ENCODE data around the gene PTCHD1.

PTCHD1 gene

DNA sequence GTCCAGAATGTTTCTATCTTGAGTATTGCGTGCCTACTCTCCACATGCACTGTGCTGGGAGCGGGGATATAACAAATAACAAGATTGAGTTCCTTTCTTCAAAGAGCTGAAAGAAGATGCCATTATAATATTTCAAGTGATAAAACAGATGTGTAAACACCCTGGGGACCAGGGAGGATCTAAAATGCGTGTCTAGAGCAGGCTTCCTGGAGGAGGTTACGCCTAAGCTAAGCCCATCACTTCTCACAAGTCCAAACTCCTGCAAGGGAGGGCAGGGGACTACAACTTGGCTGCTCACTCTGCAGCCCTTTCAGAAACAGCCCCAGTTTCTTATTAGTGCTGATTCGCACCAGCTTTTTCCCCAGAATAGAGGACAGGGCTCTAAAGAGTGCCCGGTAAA lies 21.5 kb downstream of the PTCHD1 start:
- DNase-seq (ENCODE audit: low read depth in 2 of 2) = no peak

GRCh38 chrX:23364416-23364815 lies 29.8 kb downstream of the PTCHD1 start:
- DNase-seq (ENCODE audit: low read depth in 2 of 2) = no peak

- no peak for DNase-seq (ENCODE audit: low read depth in 2 of 2)
Measured at GRCh38 chrX:23365541-23365940, 30.9 kb downstream of the PTCHD1 start.

DNA sequence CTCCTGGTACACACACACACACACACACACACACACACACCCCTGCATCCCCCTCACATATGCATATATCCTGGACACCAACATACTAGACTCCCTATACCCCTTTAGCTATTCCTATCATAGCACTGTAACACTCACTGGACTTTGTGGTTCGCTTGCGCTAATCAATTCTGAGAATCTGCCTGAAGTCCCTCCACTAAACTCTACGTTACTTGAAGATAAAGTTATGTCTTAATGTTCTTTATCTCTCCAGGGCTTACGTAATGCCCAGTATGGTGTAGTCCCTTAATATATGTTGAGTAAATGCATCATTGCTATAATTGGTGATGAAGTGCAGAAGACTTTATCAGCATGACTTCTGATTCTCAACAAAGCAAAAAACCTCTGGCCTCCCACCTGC lies 32.3 kb downstream of the PTCHD1 start:
- DNase-seq (ENCODE audit: low read depth in 2 of 2) = no peak

GRCh38 chrX:23369027-23369426 lies 34.4 kb downstream of the PTCHD1 start:
- no peak for DNase-seq (ENCODE audit: low read depth in 2 of 2)

- no peak for DNase-seq (ENCODE audit: low read depth in 2 of 2)
Measured at GRCh38 chrX:23372220-23372902, 37.7 kb downstream of the PTCHD1 start.

- DNase-seq (ENCODE audit: low read depth in 2 of 2) = peak; percentile 14 to 23
Measured at GRCh38 chrX:23373129-23373804, 38.6 kb downstream of the PTCHD1 start.

GRCh38 chrX:23374291-23374690 lies 39.6 kb downstream of the PTCHD1 start:
- no peak for DNase-seq (ENCODE audit: low read depth in 2 of 2)

DNA sequence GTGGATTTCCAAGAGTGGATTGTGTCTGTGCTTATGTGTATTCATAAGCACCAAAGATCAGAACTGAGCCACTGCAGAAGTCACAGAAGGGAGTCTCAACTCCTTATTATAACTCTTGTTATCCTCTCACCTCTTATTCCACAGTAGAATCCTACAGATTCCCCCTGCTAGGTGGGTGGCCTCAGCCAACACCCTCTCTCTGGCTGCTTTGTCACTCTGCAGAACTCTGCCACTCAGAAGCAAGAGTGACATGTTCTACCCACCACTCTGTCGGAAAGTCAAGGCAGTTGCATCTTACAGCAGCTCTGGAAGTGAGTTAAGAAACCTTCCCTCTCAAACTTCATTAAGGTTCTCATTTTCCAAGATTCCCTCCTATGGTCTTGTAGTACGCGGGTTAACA lies 41.9 kb downstream of the PTCHD1 start:
- DNase-seq (ENCODE audit: low read depth in 2 of 2) = no peak

- no peak for DNase-seq (ENCODE audit: low read depth in 2 of 2)
Measured at GRCh38 chrX:23380581-23380980, 45.9 kb downstream of the PTCHD1 start.

GRCh38 chrX:23381099-23382087 lies 46.7 kb downstream of the PTCHD1 start:
- DNase-seq (ENCODE audit: low read depth in 2 of 2) = no peak

- no peak for DNase-seq (ENCODE audit: low read depth in 2 of 2)
Measured at GRCh38 chrX:23382572-23382971, 47.9 kb downstream of the PTCHD1 start.

DNA sequence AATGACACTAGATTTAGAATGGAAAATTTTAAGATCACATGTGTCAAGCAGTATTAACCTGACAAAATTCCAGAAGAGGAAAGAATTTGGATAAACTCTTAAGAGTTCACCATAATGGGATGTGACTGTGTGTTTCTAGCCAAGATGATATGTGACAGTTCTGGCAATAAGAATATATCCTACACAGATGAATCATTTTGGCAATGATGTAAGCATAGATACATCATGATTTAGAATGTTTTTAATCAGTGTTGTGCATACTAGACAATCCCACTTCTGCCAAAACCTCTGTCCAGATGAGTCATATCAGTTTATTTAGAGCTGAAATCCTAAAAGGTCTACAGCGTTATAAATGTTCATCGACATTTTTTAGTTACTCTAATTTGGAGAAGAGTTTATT lies 48.8 kb downstream of the PTCHD1 start:
- DNase-seq (ENCODE audit: low read depth in 2 of 2) = peak; percentile 17 to 31

DNA sequence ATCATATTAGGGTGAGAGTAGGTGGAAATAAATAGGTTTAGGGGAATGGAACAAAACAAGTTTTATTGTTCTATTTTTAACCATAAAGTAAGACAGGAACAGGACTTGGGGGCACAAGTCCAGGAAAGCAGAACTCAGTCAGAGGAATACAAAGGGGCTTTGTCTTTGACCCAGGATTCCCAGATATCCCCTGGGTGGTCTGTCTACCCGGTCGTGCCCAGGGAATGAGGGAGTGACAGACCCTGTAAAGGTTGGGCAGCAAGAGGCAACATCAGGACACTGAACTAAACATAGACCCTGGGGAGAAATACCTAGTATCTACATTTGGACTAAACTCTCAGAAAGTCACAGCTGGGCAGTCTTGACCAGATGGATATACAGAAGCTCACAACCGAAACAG lies 50.6 kb downstream of the PTCHD1 start:
- DNase-seq (ENCODE audit: low read depth in 2 of 2) = no peak

- no peak for DNase-seq (ENCODE audit: low read depth in 2 of 2)
Measured at GRCh38 chrX:23386260-23386659, 51.6 kb downstream of the PTCHD1 start.

- DNase-seq (ENCODE audit: low read depth in 2 of 2) = no peak
Measured at GRCh38 chrX:23386726-23387125, 52.1 kb downstream of the PTCHD1 start.

- no peak for DNase-seq (ENCODE audit: low read depth in 2 of 2)
Measured at GRCh38 chrX:23387550-23388184, 53.0 kb downstream of the PTCHD1 start.

DNA sequence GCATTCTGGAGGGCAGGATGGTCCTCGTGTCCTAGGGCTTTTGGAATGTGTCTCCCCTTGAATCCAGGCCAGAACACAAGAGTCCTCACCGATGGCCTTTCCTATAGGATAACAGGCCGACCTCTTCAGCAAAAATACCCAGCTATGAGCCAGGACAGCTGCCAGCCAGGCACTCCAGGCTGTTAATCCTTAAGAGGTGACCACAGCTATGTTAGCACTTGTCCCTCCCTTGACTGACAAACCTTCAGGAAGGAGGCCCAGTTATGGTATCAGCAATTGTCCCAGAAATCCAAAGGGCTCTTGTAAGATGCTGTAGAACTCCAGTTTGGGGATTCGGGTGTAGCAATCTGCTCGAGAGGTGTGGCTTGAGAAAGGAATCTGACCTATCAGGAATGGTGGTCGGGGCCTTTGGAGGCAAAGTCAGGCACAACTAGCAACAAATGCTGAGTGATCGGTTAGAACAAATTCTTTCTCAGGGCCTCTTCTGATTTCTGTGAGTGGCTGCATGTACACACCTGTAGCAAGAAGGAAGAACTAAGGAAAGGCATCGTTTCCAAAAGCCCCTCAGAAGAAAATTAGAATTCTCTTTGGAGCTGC lies 54.6 kb downstream of the PTCHD1 start:
- DNase-seq (ENCODE audit: low read depth in 2 of 2) = no peak

GRCh38 chrX:23390979-23391378 lies 56.3 kb downstream of the PTCHD1 start:
- DNase-seq (ENCODE audit: low read depth in 2 of 2) = no peak

GRCh38 chrX:23392195-23392594 lies 57.5 kb downstream of the PTCHD1 start:
- no peak for DNase-seq (ENCODE audit: low read depth in 2 of 2)

- no peak for DNase-seq (ENCODE audit: low read depth in 2 of 2)
Measured at GRCh38 chrX:23394421-23394820, 59.8 kb downstream of the PTCHD1 start.

DNA sequence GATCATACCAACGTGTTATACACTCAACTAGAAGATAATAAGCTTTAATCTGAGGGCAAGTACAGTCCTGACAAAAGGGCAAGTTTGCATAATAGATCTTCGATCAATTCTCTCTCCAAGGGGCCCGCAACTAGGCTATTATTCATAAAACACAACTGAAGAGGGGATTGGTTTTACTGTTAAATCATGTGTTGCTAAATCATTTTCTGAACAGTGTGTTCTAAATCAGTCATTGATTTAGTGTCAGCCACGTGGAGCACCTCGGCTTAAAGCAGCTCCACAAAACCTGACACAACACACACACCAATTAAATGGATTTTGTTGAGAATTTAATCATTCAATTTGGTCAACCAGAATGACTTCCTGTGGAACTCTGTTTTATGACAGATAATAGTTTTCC lies 61.6 kb downstream of the PTCHD1 start:
- DNase-seq (ENCODE audit: low read depth in 2 of 2) = no peak

Measured in fibroblast of skin of left biceps (primary cell).